Ramos (cell line): ENCODE results near the gene CD19.
"Not testable (repeated sequence)": the region's sequence is repeated elsewhere in the genome, so short reads cannot be mapped to it uniquely, and the experiment has no call there.

Experiments used
- in situ Hi-C: fragments of 300-500 bp; cut with MboI; formaldehyde crosslinking; loops from one replicate; pipeline ENCODE4 v1.14.3; 2022; ENCODE audit warnings: low sequenced_read_pairs; ENCODE audit not compliant: unreplicated experiment

The CD19 gene

DNA sequence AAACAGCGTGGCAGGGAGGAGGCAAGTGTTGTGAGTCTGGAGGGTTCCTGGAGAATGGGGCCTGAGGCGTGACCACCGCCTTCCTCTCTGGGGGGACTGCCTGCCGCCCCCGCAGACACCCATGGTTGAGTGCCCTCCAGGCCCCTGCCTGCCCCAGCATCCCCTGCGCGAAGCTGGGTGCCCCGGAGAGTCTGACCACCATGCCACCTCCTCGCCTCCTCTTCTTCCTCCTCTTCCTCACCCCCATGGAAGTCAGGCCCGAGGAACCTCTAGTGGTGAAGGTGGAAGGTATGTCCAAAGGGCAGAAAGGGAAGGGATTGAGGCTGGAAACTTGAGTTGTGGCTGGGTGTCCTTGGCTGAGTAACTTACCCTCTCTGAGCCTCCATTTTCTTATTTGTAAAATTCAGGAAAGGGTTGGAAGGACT lies at the start of gene CD19:
TSS of gene CD19 (plus strand) at position 171 of the 425 bp plus-strand sequence. CDS start at position 201, 30 bp downstream.
- in situ Hi-C loops, result no loop called here

DNA sequence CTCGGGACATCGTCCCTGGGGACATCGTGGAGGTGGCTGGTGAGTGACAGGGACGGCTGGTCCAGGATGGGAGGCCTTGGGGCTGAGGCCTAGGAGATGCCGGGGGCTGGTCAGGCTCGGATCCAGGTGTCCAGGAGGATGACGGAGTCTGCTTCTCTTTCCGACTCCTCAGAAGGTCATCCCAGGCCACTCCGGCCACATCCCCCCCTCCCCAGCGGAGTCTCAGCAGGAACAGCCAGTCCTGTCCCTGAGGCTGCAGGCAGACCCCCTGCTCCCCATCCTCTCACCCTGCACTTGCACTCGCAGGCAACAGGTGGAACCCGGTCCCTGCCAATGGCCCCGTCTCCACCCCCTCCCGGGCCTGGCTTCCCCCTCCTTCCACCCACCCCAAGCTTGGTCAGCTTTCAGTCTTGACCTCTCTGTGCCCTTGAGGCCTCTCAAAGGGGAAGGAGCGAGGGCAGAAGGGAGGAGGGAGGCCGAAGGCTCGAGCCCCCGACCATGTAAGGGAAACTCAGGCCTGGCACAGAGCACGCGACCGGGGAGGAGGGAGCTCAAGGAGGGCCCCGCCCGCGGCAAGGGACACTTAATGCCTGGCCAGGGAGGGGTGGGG lies 49.1 kb upstream of the CD19 start:
- in situ Hi-C loops, result loop anchor here (5.0 kb wide), 1 partner anchor 50 kb away; no protein-coding TSS in a partner anchor

DNA sequence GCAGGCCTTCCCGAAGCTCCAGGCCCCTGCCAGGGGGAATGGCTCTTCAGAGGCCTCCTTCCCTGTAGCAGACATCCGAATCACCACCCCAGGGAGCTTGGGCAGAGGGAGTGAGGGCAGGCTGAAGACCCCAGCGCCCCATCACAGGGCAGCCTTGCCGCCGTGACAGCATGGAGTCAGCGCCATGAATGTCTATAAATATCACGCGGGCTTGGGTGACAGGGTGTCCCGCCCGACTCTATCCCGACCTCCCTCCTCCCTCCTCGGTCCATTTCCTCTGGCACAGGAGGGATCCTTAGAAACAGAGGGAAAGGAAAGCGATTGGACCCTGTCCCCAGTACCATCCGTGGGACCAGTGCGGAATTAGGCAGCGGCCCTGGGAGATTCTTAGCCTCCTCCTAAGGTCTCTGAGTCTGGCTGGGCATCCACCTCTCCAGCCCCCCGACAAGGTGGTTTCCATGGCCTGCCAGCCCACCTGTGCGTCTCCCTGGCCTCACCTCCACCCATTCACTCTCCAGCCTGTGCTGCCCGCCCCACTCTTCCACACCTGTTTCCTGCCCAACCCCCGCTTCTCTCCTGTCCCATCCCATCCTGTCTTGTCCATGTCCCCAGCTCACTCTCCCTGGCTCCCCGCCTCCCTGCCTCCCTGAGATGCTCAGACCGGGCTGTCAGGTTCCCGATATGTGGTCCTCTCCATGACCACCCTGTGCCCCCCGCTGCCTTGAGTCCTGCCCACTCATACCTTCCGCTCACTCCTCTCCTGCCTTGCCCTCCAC lies 48.4 kb upstream of the CD19 start:
- in situ Hi-C loops, result loop anchor here (5.0 kb wide), 1 partner anchor 51 kb away; no protein-coding TSS in a partner anchor

DNA sequence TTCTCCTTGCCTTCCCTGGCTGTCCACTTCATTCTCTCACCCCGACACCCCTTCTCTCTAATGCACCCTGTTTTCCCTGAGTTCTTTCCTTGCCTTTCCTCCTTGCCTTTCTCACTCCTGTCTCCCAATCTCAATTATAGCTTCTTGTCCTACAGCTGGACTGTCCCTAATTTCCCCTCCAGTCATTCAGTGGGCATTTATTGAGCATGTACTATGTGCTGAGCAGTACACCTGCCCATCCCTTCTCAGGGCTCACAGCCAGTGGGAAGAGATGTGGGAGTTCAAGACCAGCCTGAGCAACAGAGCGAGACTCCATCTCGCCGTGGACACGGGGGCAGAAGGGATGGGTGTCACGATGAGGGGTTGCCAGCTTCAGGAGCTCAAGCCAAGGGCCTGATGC lies 47.7 kb upstream of the CD19 start:
- in situ Hi-C loops, result loop anchor here (5.0 kb wide), 1 partner anchor 52 kb away; no protein-coding TSS in a partner anchor

DNA sequence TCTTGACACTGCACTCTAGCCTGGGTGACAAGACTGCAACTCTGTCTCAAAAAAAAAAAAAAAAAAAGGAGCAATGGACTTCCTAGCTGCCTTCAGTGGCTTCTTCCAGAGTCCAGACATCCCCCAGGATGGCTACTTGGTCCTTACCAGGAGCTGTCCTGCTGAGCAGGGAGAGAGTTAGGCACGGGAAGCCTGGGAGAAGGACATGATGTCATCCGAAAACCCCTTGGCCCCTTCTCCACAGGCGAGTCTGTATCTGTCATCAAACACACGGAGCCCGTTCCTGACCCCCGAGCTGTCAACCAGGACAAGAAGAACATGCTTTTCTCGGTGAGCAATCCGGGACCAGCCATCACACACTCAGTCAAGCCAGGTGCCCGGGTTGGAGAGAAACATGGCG lies 44.8 kb upstream of the CD19 start:
- in situ Hi-C loops, result no loop called here

DNA sequence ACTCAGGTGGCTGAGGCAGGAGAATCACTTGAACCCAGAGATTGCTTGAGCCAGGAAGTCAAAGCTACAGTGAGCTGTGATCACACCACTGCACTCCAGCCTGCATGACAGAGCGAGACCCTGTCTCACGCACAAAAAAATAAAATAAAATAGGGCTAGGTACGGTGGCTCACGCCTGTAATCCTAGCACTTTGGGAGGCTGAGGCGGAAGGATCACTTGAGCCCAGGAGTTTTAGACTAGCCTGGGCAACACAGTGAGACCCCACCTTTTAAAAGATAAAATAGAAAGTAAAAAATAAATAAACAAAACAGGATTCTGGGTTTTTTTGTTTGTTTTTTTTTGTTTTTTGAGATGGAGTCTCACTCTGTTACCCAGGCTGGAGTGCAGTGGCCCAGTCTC lies 41.4 kb upstream of the CD19 start:
- in situ Hi-C loops, result not testable (repeated sequence)

DNA sequence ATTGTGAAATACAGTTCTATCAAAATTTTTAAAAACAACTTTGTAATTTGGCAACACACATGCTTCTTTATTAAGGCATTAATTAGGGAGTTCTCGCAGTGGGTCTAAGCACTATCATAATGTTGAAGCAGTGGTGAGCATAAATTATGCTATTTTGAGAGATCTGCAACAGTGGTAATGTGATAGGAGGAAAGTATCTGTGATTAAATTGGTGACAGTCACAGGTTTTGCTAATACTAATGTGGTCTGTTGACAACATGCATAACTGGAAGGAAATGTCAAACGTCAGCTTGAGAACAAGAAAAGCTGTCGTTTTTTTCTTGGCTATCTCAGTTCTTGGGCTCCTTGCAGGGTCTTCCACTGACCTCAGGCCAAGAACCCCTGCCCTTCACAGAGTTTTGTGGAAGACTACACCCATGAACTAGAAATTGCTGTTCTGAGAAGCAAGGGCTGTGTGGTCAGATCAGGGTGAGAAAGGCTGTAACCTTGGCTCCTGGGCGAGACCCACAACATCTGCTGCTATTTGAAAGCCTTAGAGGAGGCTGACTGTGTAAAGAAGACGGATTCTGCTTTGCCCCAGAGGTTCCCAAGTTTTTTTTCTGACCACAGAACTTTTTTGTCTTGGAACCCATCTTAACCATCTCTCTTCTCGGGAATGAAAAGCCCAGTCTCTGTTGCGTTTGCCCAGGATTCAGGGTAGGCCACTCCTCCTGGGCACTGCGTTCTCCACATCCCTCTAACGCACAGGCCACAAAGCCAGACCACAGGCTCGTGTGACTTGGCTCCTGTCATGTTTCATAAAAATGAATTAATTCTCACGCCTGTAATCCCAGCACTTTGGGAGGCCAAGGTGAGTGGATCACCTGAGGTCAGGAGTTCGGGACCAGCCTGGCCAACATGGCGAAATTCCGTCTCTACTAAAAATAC lies 39.5 kb upstream of the CD19 start:
- in situ Hi-C loops, result no loop called here

DNA sequence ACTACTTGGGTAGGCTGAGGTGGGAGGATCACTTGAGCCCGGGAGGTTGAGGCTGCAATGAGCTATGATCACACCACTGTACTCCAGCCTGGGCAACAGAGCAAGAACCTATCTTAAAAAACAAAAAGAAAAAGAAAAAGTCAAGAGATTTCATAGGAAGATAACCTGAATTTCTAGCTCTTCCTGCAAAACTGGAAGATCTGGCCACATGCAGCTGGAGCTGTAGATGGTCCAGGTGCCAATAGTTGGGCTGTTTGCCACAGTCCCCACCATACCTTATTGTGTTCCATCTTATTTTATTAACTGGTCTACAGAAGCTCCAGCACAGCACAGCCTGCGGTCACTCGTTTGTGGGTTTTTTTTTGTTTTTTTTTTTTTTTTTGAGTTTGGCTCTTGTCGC lies 38.5 kb upstream of the CD19 start:
- in situ Hi-C loops, result no loop called here

DNA sequence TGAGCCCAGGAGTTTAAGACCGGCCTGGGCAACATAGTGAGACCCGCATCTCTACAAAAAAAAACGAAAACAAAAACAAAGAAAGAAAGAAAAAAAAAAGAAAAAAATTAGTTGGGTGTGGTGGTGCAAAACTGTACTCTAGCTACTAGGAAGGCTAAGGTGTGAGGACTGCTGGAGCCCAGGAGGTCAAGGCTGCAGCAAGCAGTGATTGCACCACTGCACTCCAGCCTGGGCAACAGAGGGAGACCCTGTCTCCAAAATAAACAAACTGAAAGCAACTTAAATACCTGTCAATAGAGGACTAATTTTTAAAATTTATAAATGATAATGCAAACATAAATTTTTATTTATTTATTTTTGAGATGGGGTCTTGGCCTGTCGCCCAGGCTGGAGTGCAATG lies 36.2 kb upstream of the CD19 start:
- in situ Hi-C loops, result no loop called here

DNA sequence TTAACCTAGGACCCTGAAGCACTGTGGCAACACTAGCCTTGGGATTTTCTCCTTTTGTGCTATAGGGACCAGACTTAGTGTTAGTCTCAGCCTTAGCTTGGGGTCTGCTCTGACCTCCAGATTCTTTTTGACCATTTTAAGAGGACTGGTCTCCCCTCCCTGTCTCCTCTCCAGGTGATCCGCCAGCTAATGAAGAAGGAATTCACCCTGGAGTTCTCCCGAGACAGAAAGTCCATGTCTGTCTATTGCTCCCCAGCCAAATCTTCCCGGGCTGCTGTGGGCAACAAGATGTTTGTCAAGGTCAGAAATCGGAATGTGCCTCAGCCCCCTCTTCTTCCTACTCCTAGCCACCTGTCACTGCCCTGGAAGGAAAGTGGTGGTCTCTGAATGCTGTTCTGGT lies 33.9 kb upstream of the CD19 start:
- in situ Hi-C loops, result no loop called here

DNA sequence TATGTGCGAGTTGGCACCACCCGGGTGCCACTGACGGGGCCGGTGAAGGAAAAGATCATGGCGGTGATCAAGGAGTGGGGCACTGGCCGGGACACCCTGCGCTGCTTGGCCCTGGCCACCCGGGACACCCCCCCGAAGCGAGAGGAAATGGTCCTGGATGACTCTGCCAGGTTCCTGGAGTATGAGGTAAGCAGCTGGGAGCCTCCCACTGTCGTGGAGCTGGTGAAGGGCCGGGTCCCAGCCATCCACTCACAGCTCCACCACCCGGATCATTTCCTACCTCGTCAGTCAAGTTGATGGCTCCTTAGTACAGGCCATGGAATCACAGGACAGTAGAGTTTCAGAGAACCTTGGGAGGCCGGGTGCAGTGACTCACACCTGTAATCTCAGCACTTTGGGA lies 33.5 kb upstream of the CD19 start:
- in situ Hi-C loops, result no loop called here

DNA sequence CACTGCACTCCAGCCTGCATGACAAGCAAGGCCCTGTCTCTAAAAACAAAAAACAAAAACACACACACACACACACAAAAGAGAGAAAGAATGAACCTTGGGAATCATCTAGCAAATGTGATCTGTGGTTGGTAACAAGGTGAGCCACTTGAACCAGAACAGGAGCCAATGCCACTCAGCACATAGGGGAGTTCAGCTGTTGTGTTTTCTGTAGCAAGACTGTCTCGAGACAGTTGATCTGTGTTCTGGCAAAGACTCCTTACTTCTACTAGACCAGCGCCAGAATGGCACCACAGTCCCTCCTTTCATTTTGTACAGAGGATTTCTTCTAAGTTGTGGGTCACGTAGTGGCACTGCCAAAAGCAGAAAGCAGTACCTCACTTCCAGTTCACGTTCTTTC lies 32.8 kb upstream of the CD19 start:
- in situ Hi-C loops, result no loop called here

DNA sequence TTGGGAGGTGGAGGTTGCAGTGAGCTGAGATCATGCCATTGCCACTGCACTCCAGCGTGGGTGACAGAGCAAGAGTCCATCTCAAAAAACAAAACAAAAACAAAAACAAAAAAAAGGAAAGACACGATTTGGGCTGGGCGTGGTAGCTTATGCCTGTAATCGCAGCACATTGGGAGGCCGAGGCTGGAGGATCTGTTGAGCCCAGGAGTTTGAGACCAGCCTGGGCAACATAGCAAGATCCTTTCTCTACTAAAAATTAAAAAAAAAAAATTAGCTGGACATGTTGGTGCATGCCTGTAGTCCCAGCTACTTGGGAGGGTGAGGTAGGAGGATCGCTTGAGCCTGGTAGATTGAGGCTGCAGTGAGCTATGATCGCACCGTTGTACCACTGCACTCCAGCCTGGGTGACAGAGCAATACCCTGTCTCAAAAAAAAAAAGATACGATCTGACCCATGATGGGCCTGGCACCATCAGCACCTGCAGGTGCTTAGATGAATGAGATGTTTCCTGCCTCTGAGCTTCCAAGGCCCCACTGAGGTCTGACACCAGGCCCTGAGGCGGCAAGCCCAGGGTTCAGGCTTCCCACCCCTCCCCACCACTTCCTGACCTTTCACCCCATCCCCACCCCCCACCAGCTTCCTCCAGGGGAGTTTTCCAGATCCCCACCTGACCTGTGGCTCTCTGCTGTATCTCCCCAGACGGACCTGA lies 31.7 kb upstream of the CD19 start:
- in situ Hi-C loops, result no loop called here

DNA sequence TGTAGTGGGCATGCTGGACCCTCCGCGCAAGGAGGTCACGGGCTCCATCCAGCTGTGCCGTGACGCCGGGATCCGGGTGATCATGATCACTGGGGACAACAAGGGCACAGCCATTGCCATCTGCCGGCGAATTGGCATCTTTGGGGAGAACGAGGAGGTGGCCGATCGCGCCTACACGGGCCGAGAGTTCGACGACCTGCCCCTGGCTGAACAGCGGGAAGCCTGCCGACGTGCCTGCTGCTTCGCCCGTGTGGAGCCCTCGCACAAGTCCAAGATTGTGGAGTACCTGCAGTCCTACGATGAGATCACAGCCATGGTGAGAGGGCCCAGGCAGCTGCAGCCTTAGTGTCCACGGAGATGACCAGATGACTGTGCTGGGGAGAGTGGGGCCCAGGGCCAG lies 31.2 kb upstream of the CD19 start:
- in situ Hi-C loops, result no loop called here

DNA sequence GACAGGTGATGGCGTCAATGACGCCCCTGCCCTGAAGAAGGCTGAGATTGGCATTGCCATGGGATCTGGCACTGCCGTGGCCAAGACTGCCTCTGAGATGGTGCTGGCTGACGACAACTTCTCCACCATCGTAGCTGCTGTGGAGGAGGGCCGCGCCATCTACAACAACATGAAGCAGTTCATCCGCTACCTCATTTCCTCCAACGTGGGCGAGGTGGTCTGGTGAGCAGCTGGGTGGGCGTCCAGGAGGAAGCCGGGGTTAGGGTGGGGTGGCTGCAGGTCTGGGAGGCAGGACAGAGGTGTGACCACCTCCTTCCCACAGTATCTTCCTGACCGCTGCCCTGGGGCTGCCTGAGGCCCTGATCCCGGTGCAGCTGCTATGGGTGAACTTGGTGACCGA lies 29.9 kb upstream of the CD19 start:
- in situ Hi-C loops, result no loop called here

DNA sequence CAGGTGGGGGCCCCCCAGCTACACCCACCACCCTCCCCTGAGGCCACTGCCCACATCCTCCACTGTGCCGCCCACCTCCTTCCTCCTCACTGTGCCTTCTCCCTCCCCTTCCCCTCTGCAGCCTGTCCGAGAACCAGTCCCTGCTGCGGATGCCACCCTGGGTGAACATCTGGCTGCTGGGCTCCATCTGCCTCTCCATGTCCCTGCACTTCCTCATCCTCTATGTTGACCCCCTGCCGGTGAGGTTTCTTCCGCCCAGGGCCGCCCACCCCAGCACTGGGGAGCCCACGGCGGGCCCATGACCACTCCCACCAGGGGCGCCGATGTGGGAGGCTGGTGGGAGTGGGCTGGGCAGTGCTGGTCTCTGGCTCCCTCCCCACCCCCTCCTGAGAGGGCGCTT lies 28.9 kb upstream of the CD19 start:
- in situ Hi-C loops, result no loop called here

DNA sequence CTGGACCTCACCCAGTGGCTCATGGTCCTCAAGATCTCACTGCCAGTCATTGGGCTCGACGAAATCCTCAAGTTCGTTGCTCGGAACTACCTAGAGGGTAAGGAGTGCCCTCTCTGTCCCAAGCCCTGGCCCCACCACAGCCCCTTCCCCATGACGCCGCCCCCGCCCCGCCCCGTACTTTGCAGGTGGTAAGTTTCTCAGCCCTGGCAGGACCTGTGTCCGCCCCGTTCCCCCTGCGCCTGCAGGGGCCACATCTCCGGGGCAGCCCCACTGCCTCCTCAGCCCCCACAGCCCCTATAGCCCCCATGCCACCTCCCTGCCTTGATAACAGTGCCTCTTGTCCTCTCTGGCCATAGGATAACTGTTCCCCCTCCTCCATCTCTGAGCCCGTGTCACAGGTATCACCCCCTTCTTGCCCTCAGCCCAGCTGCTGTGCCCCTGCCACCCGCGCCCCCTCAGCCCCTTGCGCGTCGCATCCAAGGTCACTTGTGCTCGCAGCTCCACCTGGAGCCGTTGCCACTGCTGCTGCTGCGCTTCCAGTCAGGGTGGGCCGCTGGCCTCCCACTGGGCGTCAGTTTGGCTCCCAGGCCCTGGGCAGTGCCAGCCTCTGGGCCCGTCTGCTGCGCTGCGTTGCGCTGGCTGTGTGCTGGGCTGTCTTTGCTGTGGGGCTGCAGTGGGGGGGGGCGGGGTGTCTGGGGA lies 28.3 kb upstream of the CD19 start:
- in situ Hi-C loops, result no loop called here

DNA sequence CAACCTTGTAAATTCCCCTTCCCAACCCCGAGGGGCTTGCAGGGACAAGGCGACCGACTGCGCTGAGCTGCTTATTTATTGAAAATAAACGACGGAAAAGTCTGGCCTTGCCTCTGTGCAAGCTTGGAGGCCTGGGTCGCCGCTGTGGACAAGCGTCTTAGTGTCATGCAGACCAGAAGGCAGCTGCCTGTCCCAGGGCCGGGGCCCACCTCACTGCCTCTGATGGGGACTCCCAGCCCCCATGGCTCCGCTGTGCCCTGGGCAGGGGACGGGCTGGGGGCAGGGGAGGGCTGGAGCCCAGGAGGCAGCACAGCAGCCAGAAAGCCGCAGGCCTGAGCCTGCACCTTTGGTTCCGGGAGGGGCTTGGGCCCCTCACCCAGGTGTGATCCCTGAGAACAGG lies 27.4 kb upstream of the CD19 start:
- in situ Hi-C loops, result no loop called here

DNA sequence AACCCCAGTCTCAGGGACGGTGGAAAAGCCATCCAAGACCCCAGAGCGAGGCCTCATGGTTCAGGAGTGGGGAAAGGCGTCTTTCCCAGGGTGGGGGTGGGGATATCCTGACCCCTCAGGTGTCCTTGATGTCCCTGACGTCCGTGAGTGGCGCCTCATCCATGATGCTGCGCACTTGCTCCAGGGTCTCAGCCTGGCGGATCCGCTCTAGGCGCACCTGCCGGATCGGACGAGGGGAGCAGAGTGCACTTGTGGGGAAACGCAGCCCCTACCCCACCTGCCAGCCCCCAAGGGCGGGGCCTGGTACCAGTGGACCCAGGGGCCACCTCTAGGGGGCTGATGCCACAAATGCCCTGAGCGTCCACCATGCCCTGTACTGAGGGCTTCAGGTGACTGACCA lies 26.9 kb upstream of the CD19 start:
- in situ Hi-C loops, result no loop called here
